CD8-positive, alpha-beta memory T cell (primary cell): ENCODE measurements around the gene PDE6D. TPM values are rescaled to one million over a fixed set of nuclear protein-coding genes. Genes with fewer than 3 reads are reported as not detected.
A peak's percentile ranks its signal among the peaks of the same experiment; 100 is the strongest.

ENCODE experiments used
- CTCF ChIA-PET: fragments of 350-600 bp; sonication (Branson Sonifier 250); formaldehyde crosslinking; loops from one replicate; lab custom pipeline; 2021; ENCODE audit warnings: antibody characterized with exemption; lab: Charles Lee
- POLR2A ChIA-PET: fragments of 350-600 bp; sonication (Branson Sonifier 250); formaldehyde crosslinking; loops from one replicate; lab custom pipeline; 2021; ENCODE audit warnings: antibody characterized with exemption; lab: Charles Lee
- DNase-seq, 5 donors: peaks; one replicate each; pipeline versions ENCODE4 v3.0.0 to v3.0.0-alpha.2; 2020 to 2022; ENCODE audit warnings: mixed read lengths in 1 of 5
- H3K27ac ChIP-seq: one replicate; pipeline ENCODE4 v1.7.0; 2013; ENCODE audit warnings: low read depth, mild to moderate bottlenecking, low read length, moderate library complexity
- H3K27me3 ChIP-seq: 2 replicates; pipeline ENCODE4 v1.7.0; 2013; ENCODE audit warnings: low read length, mild to moderate bottlenecking; ENCODE audit not compliant: insufficient read depth, poor library complexity, severe bottlenecking
- H3K36me3 ChIP-seq: 2 replicates; pipeline ENCODE4 v1.7.0; 2013; ENCODE audit warnings: mild to moderate bottlenecking, low read length, moderate library complexity; ENCODE audit not compliant: insufficient read depth
- H3K4me1 ChIP-seq: 2 replicates; pipeline ENCODE4 v1.7.0; 2013; ENCODE audit warnings: mild to moderate bottlenecking, low read length, moderate library complexity; ENCODE audit not compliant: insufficient read depth
- H3K4me3 ChIP-seq: 2 replicates; pipeline ENCODE4 v1.7.0; 2013; ENCODE audit warnings: mild to moderate bottlenecking, low read length
- H3K9me3 ChIP-seq: 2 replicates; pipeline ENCODE4 v1.7.0; 2013; ENCODE audit warnings: mild to moderate bottlenecking, low read length
- H3K27ac Mint-ChIP-seq, 8 donors: one replicate each; pipeline ENCODE4 v1.8.0; 2020 to 2021; ENCODE audit warnings: mixed read lengths in 8 of 8, mild to moderate bottlenecking in 6 of 8, inconsistent platforms in 3 of 8, moderate library complexity in 3 of 8
- H3K27me3 Mint-ChIP-seq, 2 donors: one replicate each; pipeline ENCODE4 v1.8.0; 2020 to 2021; ENCODE audit warnings: mixed read lengths in 2 of 2, mild to moderate bottlenecking in 1 of 2, moderate library complexity in 1 of 2
- H3K36me3 Mint-ChIP-seq, 3 donors: one replicate each; pipeline ENCODE4 v1.8.0; 2020 to 2021; ENCODE audit warnings: mixed read lengths in 3 of 3, inconsistent platforms in 1 of 3, mild to moderate bottlenecking in 1 of 3
- H3K4me1 Mint-ChIP-seq, 3 donors: one replicate each; pipeline ENCODE4 v1.8.0; 2020 to 2021; ENCODE audit warnings: mixed read lengths in 3 of 3, inconsistent platforms in 1 of 3, mild to moderate bottlenecking in 1 of 3
- H3K4me3 Mint-ChIP-seq, 7 donors: one replicate each; pipeline ENCODE4 v1.8.0; 2020 to 2021; ENCODE audit warnings: mixed read lengths in 7 of 7, mild to moderate bottlenecking in 6 of 7, moderate library complexity in 4 of 7, inconsistent platforms in 2 of 7
- H3K9me3 Mint-ChIP-seq, 5 donors: one replicate each; pipeline ENCODE4 v1.8.0; 2020 to 2022; ENCODE audit warnings: mixed read lengths in 5 of 5, mild to moderate bottlenecking in 3 of 5, moderate library complexity in 2 of 5, inconsistent platforms in 1 of 5
- polyA plus RNA-seq: library from polyadenylated mRNA; unstranded; fragments of 300-500 nt; fragmentation: Illumina TruSeq; gene quantifications from one replicate; pipeline ENCODE4 v1.2.3, GENCODE V29; 2021
- total RNA-seq, 2 experiments: library from RNA; stranded (reverse); gene quantifications; one replicate each; pipeline ENCODE4 v1.2.3, GENCODE V29; 2021

The PDE6D gene
- total and polyA plus RNA-seq, 3 experiments from 2014 or later = 33.7 to 62.8 (median 35.5) TPM

DNA sequence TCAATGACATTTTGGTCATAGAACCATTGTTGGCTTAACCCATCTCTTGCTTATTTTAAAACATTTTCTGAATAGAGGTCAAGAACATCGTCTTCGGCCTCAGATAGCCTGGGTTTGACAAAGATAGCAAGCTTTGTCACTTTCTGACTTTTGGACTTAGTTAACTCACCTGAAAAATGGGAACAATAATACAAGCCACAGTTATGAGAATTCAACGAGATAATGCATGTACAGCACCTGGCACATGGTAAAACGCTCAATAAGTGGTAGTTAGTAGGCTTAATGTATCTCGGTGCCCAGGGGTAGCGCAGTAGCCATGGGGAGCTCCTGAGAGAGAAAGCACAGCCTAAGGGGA, 4.7 kb upstream of the PDE6D start:
- Histone ChIP-seq H3K36me3 (peaks cover 8% of the 10 kb centered on the region), H3K27ac (peak overlapping the region; percentile 41), H3K27me3 (no peaks in the 10 kb centered on the region), H3K4me3 (peak overlapping the region; percentile 83), H3K4me1 (peaks cover 37% of the 10 kb centered on the region), H3K9me3 (no peaks in the 10 kb centered on the region)
- ChIA-PET POLR2A (no interaction called here), CTCF (interaction anchor here (1.0 to 1.3 kb wide), 2 partner anchors 76 to 108 kb away, joined by 3 read pairs; no protein-coding TSS in a partner anchor)
- DNase-seq = no peak
- no peaks in the 10 kb centered on the region for H3K27me3 Mint-ChIP-seq
- H3K4me1 Mint-ChIP-seq = peaks cover 66 to 89% (median 80%) of the 10 kb centered on the region in 3 donors
- peaks cover 0 to 46% (median 3%) of the 10 kb centered on the region in 3 donors for H3K36me3 Mint-ChIP-seq
- peak overlapping the region; percentile 90 to 99 (median 93) for H3K4me3 Mint-ChIP-seq
- H3K9me3 Mint-ChIP-seq = no peaks in the 10 kb centered on the region
- H3K27ac Mint-ChIP-seq = peak overlapping the region in 7 of 8 donors; percentile 76 to 92 (median 87)

DNA sequence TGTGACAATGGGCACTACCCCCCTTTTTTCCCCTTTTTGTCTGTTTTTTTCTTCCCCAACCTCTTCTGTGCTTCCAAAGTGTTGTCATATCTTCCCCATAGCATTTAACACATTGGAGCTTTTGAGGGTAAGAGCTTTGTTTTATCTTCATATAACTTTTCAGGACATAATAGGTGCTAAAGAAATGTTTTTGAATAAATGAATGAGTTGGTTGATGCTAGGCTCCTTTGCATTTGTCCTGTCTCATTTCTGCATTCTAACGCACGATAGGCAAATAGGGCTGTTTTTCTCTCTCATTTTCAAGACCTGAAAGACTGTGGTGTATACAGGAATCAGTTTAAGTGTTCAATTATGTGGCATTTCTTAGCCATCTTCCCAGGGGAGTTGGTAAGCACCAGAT, 4.3 kb upstream of the PDE6D start:
- H3K9me3 Mint-ChIP-seq = no peaks in the 10 kb centered on the region
- Histone ChIP-seq H3K4me1 (peaks cover 37% of the 10 kb centered on the region), H3K36me3 (peaks cover 8% of the 10 kb centered on the region), H3K4me3 (peak overlapping the region; percentile 83), H3K27me3 (no peaks in the 10 kb centered on the region), H3K27ac (peak overlapping the region; percentile 41), H3K9me3 (no peaks in the 10 kb centered on the region)
- ChIA-PET CTCF (interaction anchor here (1.0 to 1.3 kb wide), 2 partner anchors 76 to 108 kb away, joined by 3 read pairs; no protein-coding TSS in a partner anchor), POLR2A (no interaction called here)
- DNase-seq = no peak
- peaks cover 0 to 44% (median 3%) of the 10 kb centered on the region in 3 donors for H3K36me3 Mint-ChIP-seq
- H3K4me3 Mint-ChIP-seq = peak overlapping the region; percentile 90 to 99 (median 93)
- peak overlapping the region in 6 of 8 donors; percentile 84 to 92 (median 88) for H3K27ac Mint-ChIP-seq
- no peaks in the 10 kb centered on the region for H3K27me3 Mint-ChIP-seq
- H3K4me1 Mint-ChIP-seq = peaks cover 66 to 89% (median 80%) of the 10 kb centered on the region in 3 donors

DNA sequence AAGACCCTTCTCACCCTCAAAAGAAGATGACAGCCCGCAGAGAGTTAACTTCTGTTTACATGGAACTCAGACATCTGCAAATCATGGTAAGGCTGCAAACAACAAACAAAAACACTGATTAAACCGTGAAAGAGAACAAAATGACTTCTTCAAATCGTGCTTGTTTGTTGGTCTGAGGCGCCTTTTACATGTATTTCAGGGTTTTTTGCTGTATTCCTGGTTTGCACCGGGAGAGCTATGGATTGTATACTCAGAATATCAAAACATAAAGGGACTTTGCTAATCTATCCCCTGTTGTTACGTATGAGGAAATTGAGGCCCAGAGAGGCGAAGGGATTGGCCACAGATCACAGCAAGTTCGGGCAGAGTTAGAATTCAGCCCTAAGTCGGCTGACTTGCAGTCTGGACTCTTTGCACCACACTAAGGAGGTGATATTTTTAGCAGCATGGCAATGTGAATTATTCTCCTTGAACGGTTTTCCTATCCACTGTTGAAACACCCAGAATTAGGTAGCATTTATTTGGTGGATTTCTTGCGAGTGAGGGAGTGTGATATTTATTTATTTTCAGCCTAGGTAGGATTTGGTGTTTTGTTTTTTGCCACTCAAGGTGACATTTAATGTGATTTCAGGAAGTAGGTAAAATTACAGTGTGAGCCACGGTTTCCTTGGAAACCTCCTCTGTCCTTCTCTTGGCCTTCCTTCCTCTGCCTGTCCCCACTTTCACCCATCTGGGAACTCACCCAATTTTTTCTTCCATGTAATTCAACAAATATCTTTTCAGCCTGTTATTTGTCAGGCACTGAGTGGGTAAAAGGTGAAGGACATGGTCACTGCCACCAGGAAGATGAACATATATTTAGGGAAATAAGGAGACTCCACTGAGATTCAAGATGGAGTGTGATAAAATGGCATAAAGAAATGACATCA, 980 bp upstream of the PDE6D start:
- Mint-ChIP-seq H3K4me3 (peak overlapping the region; percentile 92 to 100 (median 99)), H3K36me3 (peaks cover 0 to 16% (median 1%) of the 10 kb centered on the region in 3 donors), H3K9me3 (no peaks in the 10 kb centered on the region), H3K27me3 (no peaks in the 10 kb centered on the region), H3K27ac (peak overlapping the region; percentile 92 to 99 (median 97)), H3K4me1 (peaks cover 59 to 83% (median 77%) of the 10 kb centered on the region in 3 donors)
- H3K27me3 ChIP-seq = no peaks in the 10 kb centered on the region
- peak overlapping the region; percentile 74 for H3K27ac ChIP-seq
- ChIA-PET POLR2A (no interaction called here), CTCF (no interaction called here)
- H3K36me3 ChIP-seq = no peaks in the 10 kb centered on the region
- peaks cover 43% of the 10 kb centered on the region for H3K4me1 ChIP-seq
- H3K9me3 ChIP-seq = no peaks in the 10 kb centered on the region
- H3K4me3 ChIP-seq = peak overlapping the region; percentile 89
- DNase-seq = peak in 1 of 5 donors; percentile 16

DNA sequence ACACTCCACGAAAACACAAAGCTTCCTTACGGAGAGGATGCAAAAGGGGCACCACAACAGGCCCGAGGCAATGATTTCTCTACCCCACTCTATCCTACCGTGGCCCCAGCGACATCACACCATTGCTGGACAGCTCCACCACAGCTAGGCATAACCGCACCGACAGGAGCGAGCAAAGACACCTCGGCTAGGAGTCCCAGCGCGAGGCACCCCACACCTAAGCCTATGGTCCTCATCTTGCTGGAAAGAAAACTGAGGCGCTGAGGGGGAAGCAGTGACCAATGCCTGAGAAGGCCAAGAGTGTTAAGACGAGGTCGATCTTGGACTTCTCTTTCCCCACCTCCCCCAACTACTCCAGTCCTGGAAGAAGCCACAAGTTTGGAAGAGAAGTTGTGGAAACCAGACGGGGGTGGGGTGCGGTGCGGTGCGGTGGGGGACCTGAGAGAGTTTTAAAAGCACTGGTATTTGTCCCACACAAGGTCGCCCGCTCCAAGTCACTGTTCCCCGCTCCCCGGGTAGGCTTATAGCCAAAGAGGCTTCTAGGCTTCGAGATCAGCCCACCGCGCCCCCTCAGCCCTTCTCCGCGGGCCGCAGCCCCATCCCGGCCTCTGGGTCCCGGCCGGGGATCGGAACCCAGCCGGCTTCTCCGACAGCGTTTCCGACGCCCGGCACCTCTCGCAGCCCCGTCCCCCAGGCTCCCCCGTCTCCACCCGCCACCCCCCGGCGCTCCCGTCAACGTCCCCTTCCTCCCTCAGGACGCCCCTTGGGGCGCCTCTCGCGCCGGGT, 766 bp downstream of the PDE6D start:
- Mint-ChIP-seq H3K27ac (peak overlapping the region in 7 of 8 donors; percentile 57 to 99 (median 94)), H3K4me1 (peaks cover 48 to 67% (median 60%) of the 10 kb centered on the region in 3 donors), H3K36me3 (peaks cover 0 to 13% (median 1%) of the 10 kb centered on the region in 3 donors), H3K27me3 (no peaks in the 10 kb centered on the region), H3K4me3 (peak overlapping the region; percentile 92 to 100 (median 99)), H3K9me3 (no peaks in the 10 kb centered on the region)
- H3K4me1 ChIP-seq = peaks cover 31% of the 10 kb centered on the region
- no peaks in the 10 kb centered on the region for H3K27me3 ChIP-seq
- no peaks in the 10 kb centered on the region for H3K9me3 ChIP-seq
- ChIA-PET POLR2A (interaction anchor here (0.8 kb wide), 1 partner anchor 770 kb away, joined by 3 read pairs; the partner anchor contains the start of genes EIF4E2 and TIGD1), CTCF (no interaction called here)
- H3K36me3 ChIP-seq = no peaks in the 10 kb centered on the region
- peak in 1 of 5 donors; percentile 2 for DNase-seq
- H3K27ac ChIP-seq = peak overlapping the region; percentile 74
- peak overlapping the region; percentile 89 for H3K4me3 ChIP-seq

DNA sequence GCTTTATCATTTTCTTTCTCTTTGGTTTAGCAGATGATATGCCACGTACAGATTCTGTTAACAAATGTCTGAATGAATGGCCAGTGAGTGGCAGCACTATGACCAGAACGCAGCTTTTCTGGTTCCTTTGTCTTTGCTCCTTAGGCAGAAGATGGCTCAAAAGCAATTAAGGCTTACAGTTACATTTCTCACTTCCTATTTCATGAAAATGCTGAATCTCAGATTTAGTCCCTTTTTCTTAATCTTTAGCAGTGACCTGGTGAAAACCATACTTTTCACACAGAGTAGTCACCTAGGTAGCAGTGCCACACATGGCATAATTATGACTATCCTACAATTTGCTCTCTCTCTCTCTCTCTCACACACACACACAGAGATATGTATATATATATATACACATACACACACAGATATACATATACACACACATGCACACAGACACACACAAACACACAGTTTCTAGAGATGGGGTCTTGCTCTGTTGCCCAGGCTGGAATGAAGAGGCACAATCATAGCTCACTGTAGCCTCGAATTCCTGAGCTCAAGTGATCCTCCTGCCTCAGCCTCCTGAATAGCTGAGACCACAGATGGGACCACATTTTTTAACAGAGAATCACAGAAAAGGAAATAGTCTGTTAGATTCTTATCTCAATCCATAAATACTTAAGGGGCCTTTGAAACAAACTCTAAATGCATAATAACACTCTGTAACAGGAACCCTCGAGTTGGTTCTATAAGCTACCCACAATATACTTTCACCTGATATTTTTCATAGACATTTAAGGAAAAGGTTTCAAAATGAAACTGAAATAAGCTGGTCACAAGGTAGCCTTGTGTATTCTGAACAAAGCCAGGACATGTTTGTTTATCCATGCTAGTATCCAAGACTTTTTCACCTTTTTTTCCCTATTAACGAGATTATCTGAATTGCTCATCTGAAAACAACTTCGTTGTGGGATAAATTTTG, 11.6 kb downstream of the PDE6D start:
- POLR2A ChIA-PET = no interaction called here
- H3K27ac ChIP-seq = no peak overlapping the region
- Mint-ChIP-seq H3K4me3 (peak overlapping the region in 1 of 7 donors; percentile 16), H3K27me3 (peaks cover 0 to 2% of the 10 kb centered on the region in 2 donors), H3K4me1 (peaks cover 17 to 26% (median 25%) of the 10 kb centered on the region in 3 donors), H3K9me3 (no peaks in the 10 kb centered on the region), H3K27ac (no peak overlapping the region), H3K36me3 (peaks cover 0 to 5% (median 0%) of the 10 kb centered on the region in 3 donors)
- no peak for DNase-seq
- peaks cover 7% of the 10 kb centered on the region for H3K4me1 ChIP-seq
- no peaks in the 10 kb centered on the region for H3K27me3 ChIP-seq
- no peak overlapping the region for H3K4me3 ChIP-seq
- no peaks in the 10 kb centered on the region for H3K36me3 ChIP-seq
- CTCF ChIA-PET = no interaction called here
- no peaks in the 10 kb centered on the region for H3K9me3 ChIP-seq

DNA sequence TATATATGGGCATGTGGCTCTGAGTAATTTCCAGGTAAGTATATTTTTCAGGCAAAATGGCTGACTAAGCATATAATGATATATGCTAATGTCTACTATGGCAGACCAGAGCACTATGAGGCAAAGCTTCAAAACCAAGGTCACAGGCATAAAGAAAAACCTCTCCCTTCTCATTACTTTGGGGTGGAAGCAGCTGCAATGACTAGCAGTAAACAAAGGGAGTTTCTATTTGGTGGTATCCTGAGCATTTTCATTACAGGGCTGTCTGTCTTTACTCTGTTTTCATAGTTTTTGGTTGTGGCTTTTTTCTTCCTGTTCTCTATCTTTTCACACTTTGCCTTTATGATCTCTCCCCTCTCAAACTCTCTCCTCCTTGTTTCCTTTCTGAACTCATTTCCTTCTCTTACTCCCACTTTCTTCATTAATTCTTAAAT, 15.6 kb downstream of the PDE6D start:
- H3K27ac Mint-ChIP-seq = peak overlapping the region in 5 of 8 donors; percentile 4 to 75 (median 12)
- DNase-seq = no peak
- ChIA-PET POLR2A (no interaction called here), CTCF (no interaction called here)
- Histone ChIP-seq H3K9me3 (no peaks in the 10 kb centered on the region), H3K4me3 (no peak overlapping the region), H3K27me3 (no peaks in the 10 kb centered on the region), H3K27ac (no peak overlapping the region), H3K4me1 (peaks cover 7% of the 10 kb centered on the region), H3K36me3 (no peaks in the 10 kb centered on the region)
- no peaks in the 10 kb centered on the region for H3K9me3 Mint-ChIP-seq
- no peak overlapping the region for H3K4me3 Mint-ChIP-seq
- peaks cover 0 to 2% of the 10 kb centered on the region in 2 donors for H3K27me3 Mint-ChIP-seq
- H3K36me3 Mint-ChIP-seq = peaks cover 0 to 6% (median 0%) of the 10 kb centered on the region in 3 donors
- peaks cover 17 to 28% (median 27%) of the 10 kb centered on the region in 3 donors for H3K4me1 Mint-ChIP-seq

DNA sequence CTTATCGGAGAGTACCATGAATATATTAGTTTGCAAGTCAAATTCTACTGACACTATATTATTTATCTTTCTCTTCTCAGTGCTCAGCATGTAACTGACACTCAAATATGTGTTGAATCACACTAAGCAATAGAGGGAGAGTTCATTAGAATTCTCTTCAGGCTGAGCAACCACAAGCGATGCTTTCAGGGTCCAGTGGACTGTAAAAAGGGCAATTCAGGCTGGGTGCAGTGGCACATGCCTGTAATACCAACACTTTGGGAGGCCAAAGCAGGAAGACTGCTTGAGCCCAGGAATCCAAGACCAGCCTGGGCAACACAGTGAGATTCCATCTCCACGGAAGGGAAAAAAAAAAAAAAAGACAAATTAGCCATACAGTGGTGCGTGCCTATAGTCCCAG, 16.3 kb downstream of the PDE6D start:
- H3K4me1 ChIP-seq = peaks cover 7% of the 10 kb centered on the region
- H3K4me3 ChIP-seq = no peak overlapping the region
- H3K27me3 Mint-ChIP-seq = peaks cover 0 to 2% of the 10 kb centered on the region in 2 donors
- H3K27ac ChIP-seq = no peak overlapping the region
- ChIA-PET POLR2A (no interaction called here), CTCF (no interaction called here)
- H3K36me3 ChIP-seq = no peaks in the 10 kb centered on the region
- H3K9me3 Mint-ChIP-seq = no peaks in the 10 kb centered on the region
- peaks cover 14 to 24% (median 23%) of the 10 kb centered on the region in 3 donors for H3K4me1 Mint-ChIP-seq
- H3K27ac Mint-ChIP-seq = peak overlapping the region in 1 of 8 donors; percentile 33
- no peak overlapping the region for H3K4me3 Mint-ChIP-seq
- H3K27me3 ChIP-seq = no peaks in the 10 kb centered on the region
- H3K9me3 ChIP-seq = no peaks in the 10 kb centered on the region
- H3K36me3 Mint-ChIP-seq = peaks cover 0 to 8% (median 0%) of the 10 kb centered on the region in 3 donors
- DNase-seq = no peak
